ENCODE results near the gene SLC7A9.

DNA sequence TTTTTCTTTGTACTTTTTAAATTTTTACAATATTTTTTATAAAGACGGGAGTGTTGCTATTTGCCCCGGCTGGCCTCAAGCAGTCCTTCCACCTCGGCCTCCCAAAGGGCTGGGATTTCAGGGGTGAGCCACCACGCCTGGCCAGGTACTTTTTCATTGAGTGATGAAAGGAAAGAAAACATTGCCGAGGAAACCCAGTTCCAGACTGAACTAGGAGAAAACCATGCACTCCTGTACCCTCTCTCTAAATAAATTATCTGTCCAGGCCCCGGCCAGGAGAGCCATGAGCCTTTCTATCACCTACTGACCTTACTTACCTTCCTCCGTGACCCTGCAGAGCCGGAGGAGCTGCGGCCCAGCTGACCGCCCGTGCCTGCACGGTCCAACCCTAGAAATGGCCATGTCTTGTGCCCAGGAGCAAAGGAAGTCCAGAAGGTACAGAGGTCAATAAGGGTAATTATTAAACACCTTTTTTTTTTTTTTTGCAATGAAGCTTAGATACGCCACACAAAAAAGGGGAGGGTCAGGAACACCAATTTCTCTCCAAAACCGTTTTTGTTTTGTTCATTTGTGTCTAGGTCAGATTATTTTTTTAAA is at the start of gene SLC7A9:
- TF ChIP-seq RAD21 (IDR thresholded peaks at IDR 0.05; ENCODE audit: low read depth): no peak
- no peak for TF ChIP-seq CEBPB (IDR thresholded peaks at IDR 0.05)
- TF ChIP-seq, protein P1, sequence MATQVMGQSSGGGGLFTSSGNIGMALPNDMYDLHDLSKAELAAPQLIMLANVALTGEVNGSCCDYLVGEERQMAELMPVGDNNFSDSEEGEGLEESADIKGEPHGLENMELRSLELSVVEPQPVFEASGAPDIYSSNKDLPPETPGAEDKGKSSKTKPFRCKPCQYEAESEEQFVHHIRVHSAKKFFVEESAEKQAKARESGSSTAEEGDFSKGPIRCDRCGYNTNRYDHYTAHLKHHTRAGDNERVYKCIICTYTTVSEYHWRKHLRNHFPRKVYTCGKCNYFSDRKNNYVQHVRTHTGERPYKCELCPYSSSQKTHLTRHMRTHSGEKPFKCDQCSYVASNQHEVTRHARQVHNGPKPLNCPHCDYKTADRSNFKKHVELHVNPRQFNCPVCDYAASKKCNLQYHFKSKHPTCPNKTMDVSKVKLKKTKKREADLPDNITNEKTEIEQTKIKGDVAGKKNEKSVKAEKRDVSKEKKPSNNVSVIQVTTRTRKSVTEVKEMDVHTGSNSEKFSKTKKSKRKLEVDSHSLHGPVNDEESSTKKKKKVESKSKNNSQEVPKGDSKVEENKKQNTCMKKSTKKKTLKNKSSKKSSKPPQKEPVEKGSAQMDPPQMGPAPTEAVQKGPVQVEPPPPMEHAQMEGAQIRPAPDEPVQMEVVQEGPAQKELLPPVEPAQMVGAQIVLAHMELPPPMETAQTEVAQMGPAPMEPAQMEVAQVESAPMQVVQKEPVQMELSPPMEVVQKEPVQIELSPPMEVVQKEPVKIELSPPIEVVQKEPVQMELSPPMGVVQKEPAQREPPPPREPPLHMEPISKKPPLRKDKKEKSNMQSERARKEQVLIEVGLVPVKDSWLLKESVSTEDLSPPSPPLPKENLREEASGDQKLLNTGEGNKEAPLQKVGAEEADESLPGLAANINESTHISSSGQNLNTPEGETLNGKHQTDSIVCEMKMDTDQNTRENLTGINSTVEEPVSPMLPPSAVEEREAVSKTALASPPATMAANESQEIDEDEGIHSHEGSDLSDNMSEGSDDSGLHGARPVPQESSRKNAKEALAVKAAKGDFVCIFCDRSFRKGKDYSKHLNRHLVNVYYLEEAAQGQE (IDR thresholded peaks at IDR 0.05; ENCODE audit: low read depth): no peak
- no peak for TF ChIP-seq NFIC (IDR thresholded peaks at IDR 0.05)
- TF ChIP-seq, protein P2, sequence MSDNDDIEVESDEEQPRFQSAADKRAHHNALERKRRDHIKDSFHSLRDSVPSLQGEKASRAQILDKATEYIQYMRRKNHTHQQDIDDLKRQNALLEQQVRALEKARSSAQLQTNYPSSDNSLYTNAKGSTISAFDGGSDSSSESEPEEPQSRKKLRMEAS (IDR thresholded peaks at IDR 0.05): no peak
- TF ChIP-seq TAF1 (IDR thresholded peaks at IDR 0.05; ENCODE audit: low read depth): no peak
- no peak for TF ChIP-seq YY1 (IDR thresholded peaks at IDR 0.05; ENCODE audit: low read depth)
- no peak for TF ChIP-seq EGR1 (IDR thresholded peaks at IDR 0.05)
- no peak for TF ChIP-seq ZBTB7A (IDR thresholded peaks at IDR 0.05; ENCODE audit: low read depth)
- TF ChIP-seq EP300 (IDR thresholded peaks at IDR 0.05; ENCODE audit: borderline replicate concordance): no peak
- TF ChIP-seq TCF12 (IDR thresholded peaks at IDR 0.05; ENCODE audit: low read depth): no peak
- TF ChIP-seq CREB1 (IDR thresholded peaks at IDR 0.05; ENCODE audit: low read depth): no peak
- no peak for TF ChIP-seq TEAD4 (IDR thresholded peaks at IDR 0.05)

All from Ishikawa (cell line).